Activated naive CD4-positive, alpha-beta T cell treated with anti-CD3 and anti-CD28 coated beads, Interleukin-2, amount 10 ng/mL, durations not matched to agents 5 hours and 36 hours (primary cell): ENCODE results near the gene BAZ1B. TPM values are rescaled to one million over a fixed set of nuclear protein-coding genes. Genes with fewer than 3 reads are reported as not detected.

Experiments
- total RNA-seq, 2 experiments: library from RNA; stranded (reverse); gene quantifications; one replicate each; pipeline ENCODE4 v1.2.3, GENCODE V29; 2021

BAZ1B gene
- 10 to 100 TPM; 76.3 to 77.4 TPM for total RNA-seq

GRCh38 chr7:73522105-73522872, at the start of gene BAZ1B:
BAZ1B (minus strand) TSS chr7:73522293; CDS start chr7:73521933, 360 bp downstream.

GRCh38 chr7:73557397-73558257, 35.5 kb upstream of the BAZ1B start, which contains the start of gene BCL7B:
BCL7B (minus strand) TSS chr7:73557690; CDS start chr7:73557578, 112 bp downstream.

Other genes with a start within 250 kb of the BAZ1B start
- gene NSUN5, start 213.5 kb downstream of the BAZ1B start, total RNA-seq: 10 to 100 TPM; 41.1 to 45.5 TPM
- gene TRIM50, start 194.2 kb downstream of the BAZ1B start, total RNA-seq: not detected
- gene FKBP6, start 194.1 kb downstream of the BAZ1B start, total RNA-seq: not detected
- under 1 TPM; 0.10 to 0.18 TPM for gene FZD9, start 88.5 kb downstream of the BAZ1B start, total RNA-seq
- gene BCL7B, start 35.4 kb upstream of the BAZ1B start, total RNA-seq: 10 to 100 TPM; 61.5 to 63.2 TPM
- gene TBL2, start 56.3 kb upstream of the BAZ1B start, total RNA-seq: 10 to 100 TPM; 25.3 to 27.5 TPM
- not detected for gene MLXIPL, start 102.2 kb upstream of the BAZ1B start, total RNA-seq
- gene VPS37D, start 145.5 kb upstream of the BAZ1B start, total RNA-seq: under 1 TPM; 0.41 to 0.68 TPM
- gene DNAJC30, start 161.2 kb upstream of the BAZ1B start, total RNA-seq: 1 to 10 TPM; 8.5 to 8.9 TPM
- 10 to 100 TPM; 44.2 to 49.4 TPM for gene BUD23, start 161.3 kb upstream of the BAZ1B start, total RNA-seq
- 10 to 100 TPM in 1 of 2 experiments, 1 to 10 TPM in 1; 9.4 to 12.4 TPM for gene STX1A, start 197.4 kb upstream of the BAZ1B start, total RNA-seq
- gene ABHD11, start 216.5 kb upstream of the BAZ1B start, total RNA-seq: 10 to 100 TPM; 12.6 to 13.7 TPM
- not detected for gene CLDN3, start 248.0 kb upstream of the BAZ1B start, total RNA-seq